GM18873 (cell line): ENCODE results near the gene ALPK3.

Experiments
- ATAC-seq: cut with Tn5 transposase; IDR thresholded peaks from one replicate; pipeline ENCODE4 v1.9.1; 2021; ENCODE audit warnings: mild to moderate bottlenecking, moderate library complexity, moderate number of reproducible peaks; ENCODE audit not compliant: unreplicated experiment, low FRiP score

Gene ALPK3

DNA sequence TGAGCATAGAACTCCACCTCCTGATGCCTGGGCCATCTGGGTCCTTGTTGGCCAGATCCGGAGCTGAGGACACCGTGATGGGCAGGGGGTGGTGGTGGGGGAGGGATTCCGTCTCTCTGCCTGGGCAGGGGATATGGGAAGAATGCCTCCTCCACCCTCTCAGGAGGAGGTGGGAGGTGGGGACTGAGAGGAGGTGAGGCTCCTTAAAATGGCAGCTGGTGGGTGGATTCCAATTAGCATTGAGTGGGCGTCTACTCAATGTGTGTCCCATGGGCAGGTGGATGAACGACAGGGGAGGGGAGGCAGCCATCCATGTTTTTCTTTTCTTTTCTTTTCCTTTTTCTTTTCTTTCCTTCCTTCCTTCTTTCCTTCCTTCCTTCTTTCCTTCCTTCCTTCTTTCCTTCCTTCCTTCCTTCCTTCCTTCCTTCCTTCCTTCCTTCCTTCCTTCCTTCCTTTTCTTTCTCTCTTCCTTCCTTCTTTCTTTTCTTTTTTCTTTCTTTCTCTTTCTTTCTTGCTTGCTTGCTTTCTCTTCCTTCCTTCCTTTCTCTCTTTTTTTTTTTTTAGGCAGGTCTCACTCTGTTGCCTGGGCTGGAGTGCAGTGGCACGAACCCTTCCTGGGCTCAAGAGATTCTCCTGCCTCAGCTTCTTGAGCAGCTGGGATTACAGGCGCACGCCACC, 72.3 kb downstream of the ALPK3 start:
- ATAC-seq = no peak

DNA sequence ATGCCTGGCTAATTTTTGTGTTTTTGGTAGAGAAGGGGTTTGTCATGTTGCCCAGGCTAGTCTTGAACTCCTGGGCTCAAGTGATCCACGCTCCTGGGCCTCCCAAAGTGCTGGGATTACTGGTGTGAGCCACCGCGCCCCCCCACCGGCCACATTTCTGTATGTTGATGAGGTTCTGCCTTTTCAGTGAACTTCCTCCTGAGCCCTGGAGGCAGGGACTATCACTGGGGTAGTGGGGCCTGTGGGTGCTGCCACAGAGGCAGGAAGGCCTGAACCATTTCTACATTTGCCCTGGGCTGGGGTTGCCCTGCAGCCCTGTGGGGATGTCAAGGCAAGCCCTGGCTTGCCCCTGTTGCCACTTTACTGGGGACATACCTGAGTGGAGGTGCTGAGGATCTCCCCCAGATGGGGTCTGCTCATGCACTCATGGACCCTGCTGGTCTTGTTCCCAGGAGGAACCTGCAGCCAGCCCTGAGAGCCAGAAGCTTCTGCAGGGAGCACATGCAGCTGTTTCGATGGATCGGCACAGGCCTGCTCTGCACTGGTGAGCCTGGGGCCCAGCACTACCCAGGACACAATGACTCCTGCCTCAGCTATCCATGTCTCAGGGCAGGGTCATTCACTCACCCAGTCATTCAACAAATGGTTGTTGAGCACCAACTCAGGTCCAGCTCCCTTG, 73.0 kb downstream of the ALPK3 start:
- ATAC-seq = no peak

- no peak for ATAC-seq
Observed at GRCh38 chr15:84890670-84891162, 73.6 kb downstream of the ALPK3 start.

DNA sequence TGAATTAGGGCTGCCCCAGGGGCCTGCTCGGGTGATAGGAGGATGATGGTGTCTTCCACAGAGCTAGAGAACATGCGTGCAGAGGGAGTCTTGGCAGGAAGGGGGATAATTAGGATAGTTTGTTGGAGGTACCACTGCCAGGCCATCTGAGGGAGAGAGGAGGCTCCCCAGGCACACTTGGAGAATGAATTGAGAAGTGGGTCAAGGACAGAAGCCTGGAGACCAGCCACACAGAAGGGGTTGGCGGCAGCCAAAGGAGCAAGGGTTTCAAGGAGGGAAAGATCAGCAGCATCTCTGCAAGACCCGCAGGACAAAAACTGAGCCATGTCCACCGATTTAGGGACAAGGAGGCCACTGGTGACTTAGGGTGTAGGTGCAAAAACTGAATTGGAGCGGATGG, 74.2 kb downstream of the ALPK3 start:
- ATAC-seq = no peak

- ATAC-seq = no peak
Observed at GRCh38 chr15:84892786-84893307, 75.7 kb downstream of the ALPK3 start.

DNA sequence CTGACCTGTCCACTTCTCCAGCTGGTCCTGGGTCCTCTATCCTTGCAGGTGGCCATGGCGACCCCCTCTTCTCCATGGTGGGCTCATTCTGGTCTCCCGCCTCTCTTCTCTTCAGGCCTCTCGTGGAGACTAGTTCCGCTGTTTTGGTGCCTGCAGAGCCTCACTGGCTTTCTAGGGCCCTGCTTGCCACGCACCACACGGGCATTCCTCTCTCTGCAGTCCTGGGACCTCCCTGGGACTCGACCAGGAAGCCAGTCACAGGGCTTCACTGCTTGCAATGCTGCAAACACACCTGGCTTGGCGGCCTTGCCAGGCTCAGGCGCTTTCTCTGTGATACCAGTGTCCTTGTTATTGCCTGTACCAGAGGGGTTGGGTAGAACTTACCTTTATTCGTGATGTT, 76.5 kb downstream of the ALPK3 start:
- no peak for ATAC-seq

- no peak for ATAC-seq
Observed at GRCh38 chr15:84894736-84895425, 77.7 kb downstream of the ALPK3 start.

DNA sequence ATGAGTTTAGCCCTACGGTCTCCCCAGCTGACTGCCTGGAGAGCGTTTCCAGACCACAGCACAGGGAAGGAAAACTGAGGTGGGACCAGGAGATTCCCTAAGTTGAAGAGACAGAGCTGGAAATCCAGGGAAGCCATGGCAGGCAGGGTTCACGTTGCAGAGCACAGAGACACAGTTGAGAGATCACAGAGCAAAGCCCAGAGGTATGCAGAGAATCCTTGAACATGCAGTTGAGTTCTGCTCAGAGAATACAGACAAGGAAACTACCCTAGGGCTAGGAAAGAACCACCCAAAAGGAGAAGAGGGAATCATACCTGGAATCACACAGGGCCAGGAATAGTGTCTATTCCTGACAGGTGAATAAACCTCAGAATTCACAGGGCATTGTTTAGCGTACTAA, 81.6 kb downstream of the ALPK3 start:
- no peak for ATAC-seq

- no peak for ATAC-seq
Observed at GRCh38 chr15:84899750-84900149, 82.6 kb downstream of the ALPK3 start.

DNA sequence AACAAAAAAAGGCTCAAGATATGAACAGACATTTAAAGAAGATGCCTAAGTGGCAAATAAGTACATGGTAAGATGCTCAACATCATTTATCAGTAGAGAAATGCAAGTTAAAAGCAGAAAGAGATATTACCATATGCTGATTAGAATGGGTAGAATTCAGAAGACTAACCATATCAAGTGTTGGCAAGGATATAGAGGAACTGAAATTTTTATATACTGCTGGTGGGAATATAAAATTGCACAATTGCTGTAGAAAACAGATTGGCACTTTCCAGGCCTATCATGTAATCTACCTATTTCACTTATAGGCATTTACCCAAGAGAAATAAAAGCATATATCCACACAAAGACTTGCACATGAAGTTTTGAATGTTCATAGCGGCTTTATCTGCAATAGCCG, 84.4 kb downstream of the ALPK3 start:
- ATAC-seq = no peak

GRCh38 chr15:84903751-84904150, 86.6 kb downstream of the ALPK3 start:
- ATAC-seq = no peak

GRCh38 chr15:84904419-84904818, 87.3 kb downstream of the ALPK3 start:
- ATAC-seq = no peak

DNA sequence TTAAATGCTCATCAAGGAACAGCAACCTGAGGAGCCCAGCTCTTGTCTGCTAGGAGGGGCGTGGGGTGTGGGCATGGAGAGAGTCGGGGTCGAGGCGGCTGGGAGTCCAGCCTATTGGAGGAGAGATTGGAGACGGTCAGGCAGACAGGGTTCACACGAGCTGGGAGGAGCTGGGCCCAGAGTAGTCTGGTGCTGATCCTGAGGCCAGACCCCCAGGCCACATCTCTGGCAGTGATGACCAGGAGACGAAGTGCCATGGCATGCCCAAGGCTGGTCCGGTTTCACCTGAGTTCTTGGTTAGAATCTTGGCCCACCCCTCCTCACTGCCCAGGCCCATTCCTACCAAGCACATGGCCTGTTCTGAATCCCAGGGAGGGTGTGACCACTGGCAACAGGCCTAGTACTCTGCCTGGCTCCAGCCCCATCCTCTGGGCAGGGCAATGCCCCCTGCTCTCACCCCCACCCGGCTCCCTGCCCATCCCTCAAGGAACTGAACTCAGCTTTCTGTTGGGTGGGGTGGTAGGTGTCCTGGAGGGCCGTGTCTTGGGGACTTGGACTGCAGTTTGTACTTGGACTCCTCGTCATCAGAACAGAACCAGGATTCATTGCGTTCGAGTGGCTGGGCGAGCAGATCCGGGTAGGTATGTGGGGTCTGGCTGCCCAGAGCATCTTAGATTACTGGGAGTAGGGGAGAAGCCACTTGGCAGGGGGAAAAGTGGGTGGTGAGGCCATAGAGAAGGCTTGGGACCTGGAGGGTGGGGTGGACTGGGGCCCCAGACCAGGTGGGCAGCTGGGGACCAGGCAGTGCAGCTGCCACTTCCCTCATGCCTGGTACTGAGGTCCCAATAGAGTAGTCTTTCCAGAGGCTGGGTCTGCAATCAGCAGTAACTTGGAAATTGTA, 88.1 kb downstream of the ALPK3 start:
- no peak for ATAC-seq

GRCh38 chr15:84907731-84908130, 90.6 kb downstream of the ALPK3 start:
- no peak for ATAC-seq

GRCh38 chr15:84908564-84908963, 91.4 kb downstream of the ALPK3 start:
- ATAC-seq = no peak

DNA sequence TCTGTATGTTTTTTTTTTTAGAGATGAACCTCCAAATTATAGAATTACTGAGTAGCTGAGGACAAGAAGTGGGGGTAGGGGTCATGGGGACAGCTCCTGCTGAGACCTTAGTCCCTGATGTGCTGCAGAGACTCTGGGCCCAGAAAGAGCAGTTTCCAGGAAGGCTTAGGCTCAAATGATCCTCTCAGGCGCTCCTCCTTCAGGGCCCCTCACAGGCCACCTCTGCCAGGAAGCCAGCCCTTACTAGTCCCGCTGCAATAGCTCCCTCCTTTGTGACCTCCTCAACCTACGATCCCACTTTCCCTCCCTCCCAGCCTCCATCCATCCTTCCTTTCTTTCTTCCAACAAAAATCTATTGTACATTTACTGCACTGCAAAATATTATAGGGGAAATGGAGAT, 91.9 kb downstream of the ALPK3 start:
- ATAC-seq = no peak

- ATAC-seq = no peak
Observed at GRCh38 chr15:84909782-84910181, 92.6 kb downstream of the ALPK3 start.

DNA sequence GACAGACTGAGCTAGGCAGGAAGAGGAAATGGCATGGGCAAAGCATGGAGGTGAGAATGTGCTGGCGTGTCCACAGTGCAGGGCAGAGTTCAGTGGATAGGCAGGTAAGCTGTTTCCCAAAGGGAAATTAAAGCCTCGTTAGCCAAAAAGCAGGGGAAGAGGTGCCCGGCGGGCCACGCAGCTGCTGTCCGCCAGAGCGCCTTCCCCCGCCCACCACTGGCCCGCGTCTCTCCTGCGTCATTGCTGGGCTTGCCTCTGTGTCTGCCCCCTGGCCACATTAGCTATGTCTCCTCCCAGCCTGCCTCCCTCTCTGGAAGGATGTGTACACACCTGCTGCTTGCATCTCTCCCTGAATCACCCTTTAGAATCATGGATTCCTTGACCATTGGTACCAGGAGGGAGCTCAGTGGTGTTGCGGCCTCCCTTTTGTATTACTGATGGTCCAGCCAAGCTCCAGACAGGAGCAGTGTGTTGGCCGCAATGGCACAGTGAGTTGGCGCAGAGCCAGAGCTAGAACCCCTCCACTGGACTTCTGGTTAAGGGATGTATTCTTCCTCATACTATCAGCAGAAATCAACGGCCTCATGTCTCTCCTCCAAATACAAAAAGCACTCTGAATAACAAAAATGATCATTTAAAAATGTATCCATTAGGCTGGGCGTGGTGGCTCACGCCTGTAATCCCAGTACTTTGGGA, 93.9 kb downstream of the ALPK3 start:
- no peak for ATAC-seq

DNA sequence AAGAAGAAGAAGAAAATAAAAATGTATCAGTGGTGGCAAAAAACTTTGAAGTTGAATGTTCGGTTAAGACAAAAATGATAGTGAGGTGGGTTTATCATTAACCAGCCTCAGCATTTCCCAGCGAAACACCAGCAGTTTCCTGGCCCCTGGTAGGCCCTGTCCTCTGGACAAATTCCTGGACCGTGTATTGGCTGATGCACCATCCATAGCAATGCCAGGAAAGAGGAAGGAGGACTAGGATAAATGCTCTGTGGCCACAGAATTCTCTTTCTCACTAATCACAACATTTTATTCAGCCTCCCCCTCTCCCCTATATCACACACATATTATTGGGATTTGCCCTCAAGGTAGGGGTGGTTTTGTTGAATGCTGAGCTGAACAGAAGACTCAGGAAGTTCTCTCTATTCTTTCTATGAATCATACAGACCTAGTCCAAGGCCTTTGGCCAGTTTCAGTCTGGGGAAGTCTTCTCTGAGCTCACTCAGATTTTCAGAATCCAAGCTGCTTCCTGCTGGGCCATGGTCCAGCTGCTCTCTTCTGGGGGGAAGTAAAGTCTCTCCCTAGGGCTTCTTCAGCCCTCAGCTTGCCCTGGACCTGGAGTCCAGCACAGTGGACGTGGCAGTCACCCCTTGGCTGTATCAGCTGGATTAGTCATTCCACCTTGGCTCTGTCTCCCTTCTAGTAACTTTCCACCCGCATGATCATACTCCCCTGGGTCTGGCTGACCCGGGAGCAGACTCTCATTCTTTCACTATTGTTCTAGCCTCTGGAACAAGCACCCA, 94.9 kb downstream of the ALPK3 start:
- ATAC-seq = no peak
